MM.1S (cell line): ENCODE measurements around the gene FBXW10B.
"Not testable (repeated sequence)": the region's sequence is repeated elsewhere in the genome, so short reads cannot be mapped to it uniquely, and the experiment has no call there.

Experiments used
- DNase-seq: peaks from one replicate; pipeline ENCODE4 v3.0.0-alpha.2; 2015
- H2AFZ ChIP-seq: fragments of 300-600 bp; sonication (generic); 2 replicates; pipeline ENCODE4 v1.6.0; 2016; ENCODE audit warnings: antibody characterized with exemption, low read length
- H3F3A ChIP-seq: fragments of 300-600 bp; sonication (generic); 2 replicates; pipeline ENCODE4 v1.6.1; 2016; ENCODE audit warnings: mild to moderate bottlenecking, antibody characterized with exemption, low read length, moderate library complexity, mixed read lengths; ENCODE audit not compliant: insufficient read depth
- H3K27ac ChIP-seq: fragments of 300-600 bp; sonication (generic); 2 replicates; pipeline ENCODE4 v1.5.1; 2016; ENCODE audit warnings: mild to moderate bottlenecking, low read length
- H3K27me3 ChIP-seq: fragments of 300-600 bp; sonication (generic); replicated peaks from 2 replicates; pipeline ENCODE4 v1.6.0; 2016; ENCODE audit warnings: low read length; ENCODE audit not compliant: insufficient read depth
- H3K36me3 ChIP-seq: fragments of 300-600 bp; sonication (generic); replicated peaks from 2 replicates; pipeline ENCODE4 v1.6.1; 2016; ENCODE audit warnings: mild to moderate bottlenecking, low read length, mixed read lengths; ENCODE audit not compliant: insufficient read depth
- H3K4me1 ChIP-seq: fragments of 300-600 bp; sonication (generic); 2 replicates; pipeline ENCODE4 v1.6.1; 2016; ENCODE audit warnings: low read length, mixed read lengths
- H3K4me2 ChIP-seq: fragments of 300-600 bp; sonication (generic); 2 replicates; pipeline ENCODE4 v1.6.0; 2016; ENCODE audit warnings: low read depth, low read length
- H3K4me3 ChIP-seq: fragments of 300-600 bp; sonication (generic); 2 replicates; pipeline ENCODE4 v1.5.1; 2016; ENCODE audit warnings: low read length, mixed read lengths
- H3K79me2 ChIP-seq: fragments of 300-600 bp; sonication (generic); 2 replicates; pipeline ENCODE4 v1.6.1; 2016; ENCODE audit warnings: mixed run types, low read length, mixed read lengths
- H3K9ac ChIP-seq: fragments of 300-600 bp; sonication (generic); 2 replicates; pipeline ENCODE4 v1.6.1; 2016; ENCODE audit warnings: low read length, mixed read lengths
- H3K9me2 ChIP-seq: fragments of 300-600 bp; sonication (generic); replicated peaks from 2 replicates; pipeline ENCODE4 v1.6.1; 2016; ENCODE audit warnings: mild to moderate bottlenecking, low read length, mixed read lengths; ENCODE audit not compliant: insufficient read depth
- H3K9me3 ChIP-seq: fragments of 300-600 bp; sonication (generic); replicated peaks from 2 replicates; pipeline ENCODE4 v1.6.1; 2016; ENCODE audit warnings: mild to moderate bottlenecking, low read length, mixed read lengths; ENCODE audit not compliant: insufficient read depth
- H4K20me1 ChIP-seq: fragments of 300-600 bp; sonication (generic); 2 replicates; pipeline ENCODE4 v1.6.1; 2016; ENCODE audit warnings: mild to moderate bottlenecking, low read length, moderate library complexity, mixed read lengths; ENCODE audit not compliant: insufficient read depth
- CTCF ChIP-seq: fragments of 300-600 bp; sonication (generic); IDR thresholded peaks from 2 replicates; pipeline ENCODE4 v1.5.1; 2016; ENCODE audit warnings: antibody characterized with exemption, low read length, mixed read lengths
- EZH2 ChIP-seq: fragments of 300-600 bp; sonication (generic); optimal IDR thresholded peaks from 2 replicates; pipeline ENCODE3; 2017; ENCODE audit warnings: low read depth, mild to moderate bottlenecking, antibody characterized with exemption, low read length, mixed read lengths
- EZH2phosphoT487 ChIP-seq: fragments of 300-600 bp; sonication (generic); IDR thresholded peaks from 2 replicates; pipeline ENCODE4 v1.6.1; 2018; ENCODE audit warnings: antibody characterized with exemption, low read length

Gene FBXW10B

GRCh38 chr17:15649861-15650421, 30.4 kb upstream of the FBXW10B start:
- no peak for TF ChIP-seq EZH2
- no peak for TF ChIP-seq EZH2phosphoT487
- no peak for TF ChIP-seq CTCF
- no peak overlapping the region for H3K4me2 ChIP-seq
- no peaks in the 10 kb centered on the region for H3K9me3 ChIP-seq
- no peaks in the 10 kb centered on the region for H3F3A ChIP-seq
- no peaks in the 10 kb centered on the region for H3K79me2 ChIP-seq
- no peaks in the 10 kb centered on the region for H3K36me3 ChIP-seq
- H3K27me3 ChIP-seq: no peaks in the 10 kb centered on the region
- H2AFZ ChIP-seq: no peak overlapping the region
- no peak for DNase-seq
- H3K9ac ChIP-seq: no peak overlapping the region
- no peaks in the 10 kb centered on the region for H4K20me1 ChIP-seq
- no peaks in the 10 kb centered on the region for H3K4me1 ChIP-seq
- no peak overlapping the region for H3K4me3 ChIP-seq
- H3K27ac ChIP-seq: no peak overlapping the region
- no peaks in the 10 kb centered on the region for H3K9me2 ChIP-seq

GRCh38 chr17:15648386-15648785, 28.9 kb upstream of the FBXW10B start:
- Histone ChIP-seq H3K9me2 (no peaks in the 10 kb centered on the region), H4K20me1 (no peaks in the 10 kb centered on the region), H3K4me1 (no peaks in the 10 kb centered on the region), H3K9ac (no peak overlapping the region), H3K4me3 (no peak overlapping the region), H3F3A (no peaks in the 10 kb centered on the region), H3K36me3 (no peaks in the 10 kb centered on the region), H2AFZ (no peak overlapping the region), H3K9me3 (no peaks in the 10 kb centered on the region), H3K27ac (no peak overlapping the region), H3K79me2 (no peaks in the 10 kb centered on the region), H3K27me3 (no peaks in the 10 kb centered on the region), H3K4me2 (no peak overlapping the region)
- TF ChIP-seq EZH2phosphoT487: no peak
- no peak for TF ChIP-seq EZH2
- DNase-seq: no peak

- H2AFZ ChIP-seq, H4K20me1 ChIP-seq, H3F3A ChIP-seq, H3K79me2 ChIP-seq, H3K27me3 ChIP-seq, H3K4me1 ChIP-seq, H3K4me3 ChIP-seq, DNase-seq, H3K36me3 ChIP-seq, H3K9me3 ChIP-seq, H3K4me2 ChIP-seq, H3K9ac ChIP-seq, H3K9me2 ChIP-seq, H3K27ac ChIP-seq: not testable (repeated sequence)
Observed at GRCh38 chr17:15645942-15646312, 26.4 kb upstream of the FBXW10B start.

- not testable (repeated sequence) for H3K27me3 ChIP-seq, DNase-seq, H3K4me1 ChIP-seq, H3K36me3 ChIP-seq, H4K20me1 ChIP-seq, H3F3A ChIP-seq, H3K79me2 ChIP-seq, H2AFZ ChIP-seq, H3K27ac ChIP-seq, H3K4me2 ChIP-seq, H3K4me3 ChIP-seq, H3K9me2 ChIP-seq, H3K9me3 ChIP-seq, H3K9ac ChIP-seq
Observed at GRCh38 chr17:15645099-15645941, 25.8 kb upstream of the FBXW10B start.

- not testable (repeated sequence) for H3K9me3 ChIP-seq, H3K27me3 ChIP-seq, H2AFZ ChIP-seq, H3K9ac ChIP-seq, H3K4me2 ChIP-seq, H3F3A ChIP-seq, H4K20me1 ChIP-seq, H3K9me2 ChIP-seq, H3K27ac ChIP-seq, H3K4me1 ChIP-seq, H3K4me3 ChIP-seq, DNase-seq, H3K36me3 ChIP-seq, H3K79me2 ChIP-seq
Observed at GRCh38 chr17:15642505-15643251, 23.2 kb upstream of the FBXW10B start.

- H3K9ac ChIP-seq, H3K9me2 ChIP-seq, H3K9me3 ChIP-seq, H3F3A ChIP-seq, H3K4me3 ChIP-seq, H4K20me1 ChIP-seq, H3K36me3 ChIP-seq, H3K27ac ChIP-seq, H3K79me2 ChIP-seq, H3K27me3 ChIP-seq, DNase-seq, H3K4me2 ChIP-seq, H2AFZ ChIP-seq, H3K4me1 ChIP-seq: not testable (repeated sequence)
Observed at GRCh38 chr17:15642014-15642413, 22.5 kb upstream of the FBXW10B start.
